Transverse colon (tissue), 4 donors: ENCODE results near the gene LGI1.

ENCODE experiments used
- EP300 ChIP-seq: sonication (generic); formaldehyde crosslinking; IDR thresholded peaks from one replicate; pipeline ENCODE4 v1.6.1; 2017; ENCODE audit warnings: antibody characterized with exemption, low read depth
- POLR2A ChIP-seq: fragments of 450-650 bp; IDR thresholded peaks from one replicate; pipeline ENCODE4 v1.6.1; 2016; ENCODE audit warnings: antibody characterized with exemption, mild to moderate bottlenecking, moderate library complexity
- POLR2AphosphoS5 ChIP-seq, 3 donors: sonication (generic); formaldehyde crosslinking; IDR thresholded peaks; one replicate each; pipeline ENCODE4 v1.6.1; 2016; ENCODE audit warnings: antibody characterized with exemption in 3 of 3
- TF ChIP-seq, protein P1 (sequence below), 5 experiments: fragments of 200-600 bp in 3 of 5; fragments of 450-650 bp in 2 of 5; sonication (generic) in 3 of 5; IDR thresholded peaks; 1 replicate in 2 of 5; 2 replicates in 3 of 5; pipeline ENCODE4 v1.5.1; 2016 to 2017; ENCODE audit warnings: antibody characterized with exemption in 5 of 5, inconsistent platforms in 3 of 5, mild to moderate bottlenecking in 2 of 5, moderate library complexity in 1 of 5

DNA sequence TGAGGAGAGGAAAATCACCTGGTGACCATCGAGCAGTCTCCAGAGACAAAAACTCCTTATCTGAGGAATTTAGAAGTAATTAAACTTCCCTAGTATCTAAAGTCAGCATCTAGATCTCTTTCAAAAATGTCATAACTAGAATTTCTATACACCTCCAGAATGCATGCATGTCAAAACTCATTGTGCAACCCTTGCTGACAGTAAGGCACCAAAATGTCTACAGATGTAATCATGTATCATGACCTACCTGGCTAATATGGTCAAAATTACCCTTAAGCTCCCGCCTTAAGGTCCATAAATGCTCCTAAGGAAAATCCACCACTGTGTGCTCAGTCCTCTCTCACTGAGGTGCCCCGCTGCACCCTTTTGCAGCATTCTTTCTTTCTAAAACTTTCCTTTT lies 16.4 kb upstream of the LGI1 start:
- TF ChIP-seq, protein P1, sequence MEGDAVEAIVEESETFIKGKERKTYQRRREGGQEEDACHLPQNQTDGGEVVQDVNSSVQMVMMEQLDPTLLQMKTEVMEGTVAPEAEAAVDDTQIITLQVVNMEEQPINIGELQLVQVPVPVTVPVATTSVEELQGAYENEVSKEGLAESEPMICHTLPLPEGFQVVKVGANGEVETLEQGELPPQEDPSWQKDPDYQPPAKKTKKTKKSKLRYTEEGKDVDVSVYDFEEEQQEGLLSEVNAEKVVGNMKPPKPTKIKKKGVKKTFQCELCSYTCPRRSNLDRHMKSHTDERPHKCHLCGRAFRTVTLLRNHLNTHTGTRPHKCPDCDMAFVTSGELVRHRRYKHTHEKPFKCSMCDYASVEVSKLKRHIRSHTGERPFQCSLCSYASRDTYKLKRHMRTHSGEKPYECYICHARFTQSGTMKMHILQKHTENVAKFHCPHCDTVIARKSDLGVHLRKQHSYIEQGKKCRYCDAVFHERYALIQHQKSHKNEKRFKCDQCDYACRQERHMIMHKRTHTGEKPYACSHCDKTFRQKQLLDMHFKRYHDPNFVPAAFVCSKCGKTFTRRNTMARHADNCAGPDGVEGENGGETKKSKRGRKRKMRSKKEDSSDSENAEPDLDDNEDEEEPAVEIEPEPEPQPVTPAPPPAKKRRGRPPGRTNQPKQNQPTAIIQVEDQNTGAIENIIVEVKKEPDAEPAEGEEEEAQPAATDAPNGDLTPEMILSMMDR (IDR thresholded peaks at IDR 0.05), result no peak
- TF ChIP-seq POLR2A (no peak), EP300 (no peak), POLR2AphosphoS5 (IDR thresholded peaks at IDR 0.05) (no peak)
